ENCODE measurements around the gene ALDH1A1.

ALDH1A1 gene

DNA sequence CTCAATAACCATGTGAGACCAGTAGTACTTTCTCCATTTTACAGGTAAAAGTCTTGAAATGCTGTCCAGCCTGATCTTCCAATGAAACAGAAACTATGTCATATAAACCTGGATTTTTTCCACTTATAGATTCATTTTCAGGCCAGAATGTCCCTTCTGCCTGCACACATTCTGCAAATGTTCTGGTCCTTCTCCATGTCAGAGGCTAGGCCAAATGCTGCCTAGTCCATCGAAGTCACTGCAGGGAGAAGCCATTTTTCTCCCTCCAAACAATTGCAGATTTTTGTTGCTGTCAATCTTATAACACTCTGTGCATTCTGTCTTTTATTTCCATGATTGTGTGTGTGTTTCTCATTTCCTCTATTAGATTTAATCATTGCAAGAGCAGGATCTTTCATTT is 59.4 kb downstream of the ALDH1A1 start:
- no peak overlapping the region for H3K4me3 Mint-ChIP-seq
- no peaks in the 10 kb centered on the region for H3K36me3 Mint-ChIP-seq (ENCODE audit: low read depth)
- no peaks in the 10 kb centered on the region for H3K4me1 Mint-ChIP-seq (ENCODE audit: low read depth)
- no peak overlapping the region for H3K27ac Mint-ChIP-seq
- no peaks in the 10 kb centered on the region for H3K27me3 Mint-ChIP-seq (ENCODE audit: low read depth)
- no peaks in the 10 kb centered on the region for H3K9me3 Mint-ChIP-seq

DNA sequence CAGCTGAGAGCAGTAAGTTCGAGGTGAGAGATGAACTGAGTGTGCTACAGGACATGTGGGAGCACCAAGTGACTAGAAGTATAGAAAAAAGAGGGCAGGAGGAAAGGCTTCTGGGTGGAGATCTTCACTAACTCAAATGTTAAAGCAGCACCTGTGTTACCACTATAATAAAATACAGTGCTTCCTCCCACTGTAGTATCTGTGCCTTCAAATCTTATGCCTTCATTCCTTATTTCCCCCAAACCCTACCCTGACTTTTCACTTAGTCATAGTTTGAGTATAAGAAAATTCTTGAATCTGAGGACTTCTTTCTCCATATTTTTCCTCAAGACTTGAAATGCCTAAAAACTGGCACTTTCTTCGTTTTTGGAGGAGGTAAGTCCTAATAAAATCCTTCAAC is 61.8 kb downstream of the ALDH1A1 start:
- H3K9me3 Mint-ChIP-seq = no peaks in the 10 kb centered on the region
- no peak overlapping the region for H3K4me3 Mint-ChIP-seq
- H3K27me3 Mint-ChIP-seq (ENCODE audit: low read depth) = no peaks in the 10 kb centered on the region
- no peak overlapping the region for H3K27ac Mint-ChIP-seq
- H3K36me3 Mint-ChIP-seq (ENCODE audit: low read depth) = no peaks in the 10 kb centered on the region
- no peaks in the 10 kb centered on the region for H3K4me1 Mint-ChIP-seq (ENCODE audit: low read depth)

DNA sequence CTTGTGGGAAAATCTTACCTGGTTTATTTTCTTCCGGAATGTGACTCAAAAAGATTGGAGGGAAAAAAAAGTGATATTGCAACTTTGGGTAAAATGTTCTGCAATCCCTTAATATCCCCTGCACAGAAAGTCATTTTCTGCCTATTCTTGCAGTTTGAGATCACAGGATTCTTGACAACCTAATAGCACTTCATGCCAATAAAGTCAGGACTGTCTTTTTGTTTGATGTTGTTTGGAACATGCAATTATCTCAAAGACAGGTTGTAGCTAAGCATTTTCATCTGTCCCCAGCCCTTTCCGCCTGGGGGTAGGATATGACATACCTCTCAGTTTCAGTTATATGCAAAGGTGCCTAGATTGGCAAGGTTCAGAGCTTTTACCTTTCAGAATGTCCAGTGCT is 63.9 kb downstream of the ALDH1A1 start:
- H3K27me3 Mint-ChIP-seq (ENCODE audit: low read depth) = no peaks in the 10 kb centered on the region
- no peak overlapping the region for H3K27ac Mint-ChIP-seq
- H3K4me1 Mint-ChIP-seq (ENCODE audit: low read depth) = no peaks in the 10 kb centered on the region
- H3K36me3 Mint-ChIP-seq (ENCODE audit: low read depth) = no peaks in the 10 kb centered on the region
- H3K9me3 Mint-ChIP-seq = no peaks in the 10 kb centered on the region
- no peak overlapping the region for H3K4me3 Mint-ChIP-seq

DNA sequence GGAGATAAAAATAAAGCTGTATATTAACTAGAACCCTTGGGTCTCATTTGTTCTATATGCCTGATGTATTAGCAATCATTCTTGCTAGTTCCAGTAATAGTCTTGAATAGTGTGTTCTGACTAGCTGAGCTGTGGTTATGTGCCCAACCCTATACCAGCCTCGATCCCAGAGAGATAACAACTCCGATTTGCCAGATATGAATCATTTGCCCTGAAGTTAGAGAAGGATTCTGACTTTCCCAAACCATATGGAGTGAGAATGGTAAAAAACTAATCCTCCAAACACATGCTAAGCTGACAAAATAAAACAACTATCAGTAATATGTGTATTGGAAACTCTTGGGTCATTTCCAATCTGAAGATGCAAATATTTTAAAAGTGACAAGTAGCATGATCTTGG is 64.8 kb downstream of the ALDH1A1 start:
- no peaks in the 10 kb centered on the region for H3K27me3 Mint-ChIP-seq (ENCODE audit: low read depth)

DNA sequence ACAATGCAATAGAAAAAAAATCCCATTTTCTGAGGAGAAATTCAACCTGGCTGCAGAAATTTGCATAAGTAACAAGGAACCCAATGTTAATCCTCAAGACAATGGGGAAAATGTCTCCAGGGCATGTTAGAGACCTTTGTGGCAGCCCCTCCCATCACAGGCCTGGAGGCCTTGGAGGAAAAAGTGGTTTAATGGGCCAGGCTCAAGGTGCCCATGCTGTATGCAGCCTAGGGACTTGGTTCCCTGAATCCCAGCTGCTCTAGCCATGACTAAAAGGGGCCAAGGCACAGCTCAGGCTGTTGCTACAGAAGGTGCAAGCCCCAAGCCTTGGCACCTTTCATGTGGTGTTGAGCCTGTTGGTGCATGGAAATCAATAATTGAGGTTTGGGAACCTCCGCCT is 66.5 kb downstream of the ALDH1A1 start:
- Mint-ChIP-seq H3K4me3 (no peak overlapping the region), H3K27me3 (ENCODE audit: low read depth) (no peaks in the 10 kb centered on the region), H3K27ac (no peak overlapping the region), H3K9me3 (no peaks in the 10 kb centered on the region), H3K36me3 (ENCODE audit: low read depth) (no peaks in the 10 kb centered on the region), H3K4me1 (ENCODE audit: low read depth) (no peaks in the 10 kb centered on the region)

More for the DNA sequence above, 64.8 kb downstream of the ALDH1A1 start:
- H3K36me3 Mint-ChIP-seq (ENCODE audit: low read depth) = no peaks in the 10 kb centered on the region
- no peaks in the 10 kb centered on the region for H3K9me3 Mint-ChIP-seq
- H3K4me1 Mint-ChIP-seq (ENCODE audit: low read depth) = no peaks in the 10 kb centered on the region
- no peak overlapping the region for H3K27ac Mint-ChIP-seq
- H3K4me3 Mint-ChIP-seq = no peak overlapping the region

DNA sequence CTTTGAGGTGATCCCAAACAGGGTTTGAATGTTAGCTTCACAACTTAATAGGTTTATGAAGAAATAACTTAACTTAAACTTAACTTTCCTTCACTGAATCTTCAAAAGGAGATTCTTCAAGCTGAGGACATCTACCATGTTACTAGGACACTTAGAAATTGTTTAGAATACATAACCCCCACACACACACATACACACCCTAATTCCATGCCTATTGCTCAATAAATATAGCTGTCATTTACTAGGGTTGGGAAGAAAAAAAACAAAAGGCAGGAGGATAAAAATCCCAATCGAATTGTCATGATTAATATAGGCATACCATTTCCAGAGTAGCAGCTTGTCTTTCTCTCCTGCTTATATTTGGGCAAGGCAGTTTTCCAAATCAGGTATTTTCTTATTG is 68.3 kb downstream of the ALDH1A1 start:
- no peaks in the 10 kb centered on the region for H3K27me3 Mint-ChIP-seq (ENCODE audit: low read depth)
- no peaks in the 10 kb centered on the region for H3K4me1 Mint-ChIP-seq (ENCODE audit: low read depth)
- H3K27ac Mint-ChIP-seq = no peak overlapping the region
- H3K36me3 Mint-ChIP-seq (ENCODE audit: low read depth) = no peaks in the 10 kb centered on the region
- H3K9me3 Mint-ChIP-seq = no peaks in the 10 kb centered on the region
- H3K4me3 Mint-ChIP-seq = no peak overlapping the region

DNA sequence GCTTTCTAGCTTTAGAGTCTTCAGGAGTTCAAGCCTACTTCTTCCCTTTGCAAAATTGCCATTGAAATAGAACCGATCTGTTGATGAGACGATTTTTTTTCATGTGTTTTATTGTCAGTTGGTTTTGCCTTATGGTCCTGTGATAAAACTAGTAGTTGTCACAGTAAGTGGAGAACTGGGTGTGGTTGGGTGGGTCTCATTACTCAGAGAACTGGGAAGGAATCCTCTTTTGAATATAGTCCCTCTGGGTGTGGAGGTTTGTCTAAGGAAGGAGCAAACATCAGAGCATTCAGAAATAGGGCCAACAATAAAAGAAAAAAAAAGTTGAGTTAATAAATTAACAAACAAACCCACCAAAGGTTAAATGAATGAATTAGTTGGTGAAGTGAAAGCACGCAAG is 69.0 kb downstream of the ALDH1A1 start:
- no peak overlapping the region for H3K4me3 Mint-ChIP-seq
- no peaks in the 10 kb centered on the region for H3K4me1 Mint-ChIP-seq (ENCODE audit: low read depth)
- no peaks in the 10 kb centered on the region for H3K27me3 Mint-ChIP-seq (ENCODE audit: low read depth)
- H3K36me3 Mint-ChIP-seq (ENCODE audit: low read depth) = no peaks in the 10 kb centered on the region
- no peaks in the 10 kb centered on the region for H3K9me3 Mint-ChIP-seq
- no peak overlapping the region for H3K27ac Mint-ChIP-seq

DNA sequence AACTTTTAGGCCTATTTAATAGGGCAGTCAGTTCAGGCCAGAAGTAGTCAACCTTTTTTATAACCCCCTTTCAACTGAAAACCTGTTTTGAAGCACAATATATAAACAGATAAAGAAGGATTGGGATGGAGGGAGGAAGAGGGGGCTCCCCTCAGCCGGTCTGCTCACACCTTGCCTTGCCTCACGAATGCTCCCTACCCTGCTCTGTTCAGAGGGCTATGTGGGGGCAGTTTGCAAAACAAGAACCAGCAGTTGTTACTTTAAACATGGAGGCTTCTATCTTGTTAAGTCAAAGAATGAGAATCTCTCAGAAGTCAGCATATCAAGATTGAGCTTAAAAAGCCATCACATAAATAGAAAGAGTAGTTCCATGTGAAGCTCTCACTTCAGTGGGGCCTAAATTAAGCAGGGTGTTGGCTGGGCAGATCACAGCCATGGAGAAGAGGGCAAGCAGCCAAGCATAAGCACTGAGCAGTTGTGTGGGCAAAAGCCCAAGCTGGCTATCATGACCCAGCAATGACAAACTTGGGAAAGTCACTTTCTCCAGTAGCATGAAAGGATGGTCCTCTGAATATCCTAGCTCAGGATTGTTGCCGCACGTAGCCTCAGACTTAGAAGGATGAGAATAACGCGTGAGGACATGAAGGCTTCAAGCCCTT is 70.6 kb downstream of the ALDH1A1 start:
- H3K27me3 Mint-ChIP-seq (ENCODE audit: low read depth) = no peaks in the 10 kb centered on the region
- no peaks in the 10 kb centered on the region for H3K36me3 Mint-ChIP-seq (ENCODE audit: low read depth)
- H3K9me3 Mint-ChIP-seq = no peaks in the 10 kb centered on the region
- no peaks in the 10 kb centered on the region for H3K4me1 Mint-ChIP-seq (ENCODE audit: low read depth)
- no peak overlapping the region for H3K4me3 Mint-ChIP-seq
- H3K27ac Mint-ChIP-seq = no peak overlapping the region

DNA sequence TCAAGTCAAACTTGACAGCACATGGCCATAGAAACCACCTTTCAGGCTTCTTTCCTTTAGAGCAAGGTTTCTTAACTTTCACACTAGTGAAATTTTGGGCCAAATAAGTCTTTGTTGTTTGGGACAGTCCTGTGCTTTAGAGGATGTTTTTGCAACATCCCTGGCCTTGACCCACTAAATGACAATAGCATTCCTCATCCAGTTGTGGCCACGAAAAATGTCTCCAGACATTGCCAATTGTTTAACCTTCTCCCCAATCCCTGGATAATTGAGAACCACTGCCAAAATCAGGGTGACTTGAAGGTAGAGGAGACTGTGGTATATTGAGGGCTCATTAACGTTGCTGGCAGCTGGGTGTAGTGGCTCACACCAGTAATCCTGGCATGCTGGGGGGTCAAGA is 72.0 kb downstream of the ALDH1A1 start:
- no peak overlapping the region for H3K27ac Mint-ChIP-seq
- H3K4me1 Mint-ChIP-seq (ENCODE audit: low read depth) = no peaks in the 10 kb centered on the region
- no peaks in the 10 kb centered on the region for H3K9me3 Mint-ChIP-seq
- H3K4me3 Mint-ChIP-seq = no peak overlapping the region
- H3K27me3 Mint-ChIP-seq (ENCODE audit: low read depth) = no peaks in the 10 kb centered on the region
- H3K36me3 Mint-ChIP-seq (ENCODE audit: low read depth) = no peaks in the 10 kb centered on the region

DNA sequence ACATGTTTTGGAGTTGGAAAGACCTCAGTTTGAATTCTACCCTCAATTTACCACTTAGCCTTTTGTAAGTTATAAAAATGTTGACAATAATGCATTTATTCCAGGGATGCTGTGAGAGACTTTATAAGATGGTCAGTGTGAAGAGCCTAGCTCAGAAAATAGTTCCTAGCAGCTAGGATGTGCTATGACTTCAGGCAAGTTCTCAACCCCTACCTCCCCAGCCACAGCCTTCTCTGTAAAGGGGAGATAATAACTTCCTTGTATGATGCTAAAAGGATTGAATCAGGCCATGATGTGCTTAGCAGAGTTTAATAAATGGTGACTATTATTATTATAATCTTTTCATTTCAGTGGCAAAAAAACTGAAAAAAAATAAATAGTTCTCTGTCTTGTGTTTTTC is 77.6 kb downstream of the ALDH1A1 start:
- no peaks in the 10 kb centered on the region for H3K4me1 Mint-ChIP-seq (ENCODE audit: low read depth)
- H3K9me3 Mint-ChIP-seq = no peaks in the 10 kb centered on the region
- no peak overlapping the region for H3K27ac Mint-ChIP-seq
- H3K27me3 Mint-ChIP-seq (ENCODE audit: low read depth) = peaks cover 3% of the 10 kb centered on the region
- H3K36me3 Mint-ChIP-seq (ENCODE audit: low read depth) = no peaks in the 10 kb centered on the region
- H3K4me3 Mint-ChIP-seq = no peak overlapping the region

DNA sequence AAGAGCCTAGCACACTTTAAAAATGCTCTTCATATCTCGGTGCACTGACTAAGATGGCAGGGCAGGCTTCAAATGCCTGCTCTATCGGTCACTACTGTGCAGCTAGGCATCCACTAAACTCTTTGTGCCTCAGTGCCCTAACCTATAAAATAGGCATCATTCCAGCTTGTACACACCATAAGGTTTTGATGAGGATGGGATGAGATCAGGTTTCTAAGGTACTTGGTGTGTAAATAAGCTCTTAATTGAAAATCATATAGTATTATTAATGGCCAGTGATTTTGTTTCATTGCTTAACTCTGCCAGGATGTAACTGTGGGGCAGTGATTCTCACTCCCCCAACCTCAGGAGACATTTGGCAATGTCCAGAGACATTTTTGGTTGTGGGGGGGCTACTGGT is 78.5 kb downstream of the ALDH1A1 start:
- H3K27me3 Mint-ChIP-seq (ENCODE audit: low read depth) = peaks cover 3% of the 10 kb centered on the region
- no peaks in the 10 kb centered on the region for H3K9me3 Mint-ChIP-seq
- no peak overlapping the region for H3K27ac Mint-ChIP-seq
- no peaks in the 10 kb centered on the region for H3K36me3 Mint-ChIP-seq (ENCODE audit: low read depth)
- no peak overlapping the region for H3K4me3 Mint-ChIP-seq
- H3K4me1 Mint-ChIP-seq (ENCODE audit: low read depth) = no peaks in the 10 kb centered on the region

DNA sequence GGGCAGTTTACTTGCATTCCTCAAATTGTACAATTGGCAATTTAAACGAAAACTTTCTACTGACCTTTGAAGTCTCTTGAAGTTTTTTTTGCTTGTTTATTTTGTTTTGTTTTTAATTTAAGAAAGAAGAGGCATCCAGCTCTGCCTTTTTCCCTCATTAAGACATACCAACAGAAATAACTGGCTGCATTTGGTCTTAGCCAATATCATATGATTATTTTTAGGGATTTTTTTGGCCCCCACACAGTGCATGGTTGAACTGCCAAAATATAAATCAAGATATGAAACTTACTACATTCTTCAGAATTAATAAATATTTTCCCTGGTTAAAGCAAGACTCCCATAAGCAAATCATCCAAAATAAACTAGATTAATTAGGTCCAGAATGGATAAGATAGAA is 79.4 kb downstream of the ALDH1A1 start:
- Mint-ChIP-seq H3K4me3 (no peak overlapping the region), H3K27ac (no peak overlapping the region), H3K36me3 (ENCODE audit: low read depth) (no peaks in the 10 kb centered on the region), H3K4me1 (ENCODE audit: low read depth) (no peaks in the 10 kb centered on the region), H3K27me3 (ENCODE audit: low read depth) (peaks cover 3% of the 10 kb centered on the region), H3K9me3 (no peaks in the 10 kb centered on the region)

DNA sequence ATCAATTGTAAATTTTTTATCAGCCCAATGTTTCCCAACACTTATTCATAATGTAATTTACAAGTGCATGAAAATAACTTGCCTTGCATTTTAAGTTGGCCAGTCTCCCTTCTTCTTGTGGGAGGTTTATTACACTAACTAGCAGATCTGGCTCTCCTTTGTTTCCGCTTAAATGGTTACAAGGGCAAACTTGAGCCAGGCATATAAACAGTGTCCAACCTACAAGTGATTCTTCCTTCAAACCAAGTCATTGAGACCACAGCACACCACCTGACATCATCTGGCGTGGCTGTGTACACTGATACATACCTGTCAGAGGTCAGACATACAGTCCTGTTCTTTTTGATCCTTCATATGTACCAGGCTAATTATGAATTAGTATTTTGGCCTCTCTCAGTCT is 80.1 kb downstream of the ALDH1A1 start:
- peaks cover 3% of the 10 kb centered on the region for H3K27me3 Mint-ChIP-seq (ENCODE audit: low read depth)
- H3K4me1 Mint-ChIP-seq (ENCODE audit: low read depth) = no peaks in the 10 kb centered on the region
- H3K36me3 Mint-ChIP-seq (ENCODE audit: low read depth) = no peaks in the 10 kb centered on the region
- H3K4me3 Mint-ChIP-seq = no peak overlapping the region
- no peaks in the 10 kb centered on the region for H3K9me3 Mint-ChIP-seq
- no peak overlapping the region for H3K27ac Mint-ChIP-seq

DNA sequence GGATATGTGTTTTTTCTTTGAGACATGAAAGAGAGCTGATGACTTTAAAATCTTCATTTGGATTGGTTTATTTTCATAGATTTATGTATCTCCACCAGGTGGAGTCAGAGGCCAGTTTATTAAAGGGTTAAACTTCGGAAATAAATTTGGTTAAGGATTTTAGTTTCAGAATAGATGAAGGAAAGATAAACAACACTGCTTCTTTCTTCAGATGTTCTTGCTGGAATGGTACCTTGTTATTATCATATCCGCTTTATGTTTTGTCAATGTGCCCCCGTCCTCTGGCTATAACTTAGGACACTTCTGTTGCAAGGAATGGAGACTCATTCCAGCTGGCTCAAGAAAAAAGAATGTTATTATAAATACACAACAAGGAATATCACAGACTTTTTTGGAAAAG is 81.2 kb downstream of the ALDH1A1 start:
- Mint-ChIP-seq H3K36me3 (ENCODE audit: low read depth) (no peaks in the 10 kb centered on the region), H3K4me1 (ENCODE audit: low read depth) (no peaks in the 10 kb centered on the region), H3K27ac (no peak overlapping the region), H3K9me3 (no peaks in the 10 kb centered on the region), H3K27me3 (ENCODE audit: low read depth) (peaks cover 3% of the 10 kb centered on the region), H3K4me3 (no peak overlapping the region)

DNA sequence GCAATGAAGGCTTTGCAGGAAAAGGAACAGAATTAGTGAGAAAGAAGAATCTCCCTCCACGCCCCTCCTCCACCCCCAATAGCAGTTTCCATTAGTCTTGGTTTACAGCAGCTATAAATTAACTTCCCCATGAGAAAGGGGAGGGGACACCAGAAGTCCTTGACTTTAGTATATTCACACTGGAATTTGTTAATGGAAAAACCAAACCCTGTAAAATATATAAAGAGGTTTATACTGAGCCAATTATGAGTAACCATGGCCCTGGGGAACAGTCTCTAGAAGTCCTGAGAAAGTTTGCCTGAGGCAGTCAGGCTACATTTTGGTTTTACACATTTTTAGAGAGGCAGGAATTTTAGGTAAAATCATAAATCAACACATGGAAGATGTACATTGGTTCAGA is 88.5 kb downstream of the ALDH1A1 start:
- Mint-ChIP-seq H3K27ac (no peak overlapping the region), H3K9me3 (no peaks in the 10 kb centered on the region), H3K4me3 (no peak overlapping the region), H3K4me1 (ENCODE audit: low read depth) (no peaks in the 10 kb centered on the region), H3K36me3 (ENCODE audit: low read depth) (no peaks in the 10 kb centered on the region), H3K27me3 (ENCODE audit: low read depth) (no peaks in the 10 kb centered on the region)

DNA sequence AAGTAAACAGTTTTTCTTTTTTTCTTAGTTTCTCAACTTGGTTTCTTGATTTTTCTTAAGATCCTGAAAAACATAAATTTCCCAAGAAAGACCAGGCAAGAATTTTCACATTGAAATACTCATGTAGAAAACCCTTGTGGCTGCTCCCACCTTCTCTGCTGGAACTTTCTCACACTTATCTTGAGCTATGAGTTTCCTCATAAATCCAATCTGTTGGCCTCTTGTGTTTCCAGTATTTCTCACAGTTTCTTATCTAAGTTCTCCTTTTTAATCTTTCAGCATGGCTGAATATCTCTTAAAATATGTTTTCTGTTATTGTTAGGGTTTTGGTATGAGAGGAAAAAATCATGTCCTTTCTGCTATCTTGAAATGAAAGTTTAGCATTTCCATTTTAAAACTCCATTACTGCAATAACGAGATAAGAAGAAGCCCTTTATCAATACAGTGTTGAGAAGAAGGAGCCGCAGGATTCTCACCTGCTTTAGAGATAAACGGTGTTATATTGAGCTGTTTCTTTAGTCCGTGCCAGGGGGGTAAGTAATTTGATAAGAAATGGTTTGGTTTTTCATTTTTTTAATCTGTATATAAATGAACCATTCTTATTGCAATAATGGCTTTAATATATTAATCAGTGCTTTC is 89.3 kb downstream of the ALDH1A1 start:
- H3K27ac Mint-ChIP-seq = no peak overlapping the region
- no peaks in the 10 kb centered on the region for H3K36me3 Mint-ChIP-seq (ENCODE audit: low read depth)
- no peaks in the 10 kb centered on the region for H3K4me1 Mint-ChIP-seq (ENCODE audit: low read depth)
- H3K27me3 Mint-ChIP-seq (ENCODE audit: low read depth) = no peaks in the 10 kb centered on the region
- H3K9me3 Mint-ChIP-seq = no peaks in the 10 kb centered on the region
- H3K4me3 Mint-ChIP-seq = no peak overlapping the region
